Stimulated activated naive CD8-positive, alpha-beta T cell treated with anti-CD3 and anti-CD28 coated beads, Interleukin-15, amount 100 ng/mL, for 72 hours (primary cell): Measurements from ENCODE around the gene GALNT15.

Experiments used
- ATAC-seq: fragments of 150-1000 bp; cut with Tn5 transposase; 2 replicates; pipeline ENCODE4 v1.10.0; 2021; ENCODE audit warnings: mild to moderate bottlenecking, moderate library complexity
- DNase-seq, 2 donors: peaks; one replicate each; pipeline ENCODE4 v3.0.0; 2021 to 2022
- H3K27ac Mint-ChIP-seq, 2 donors: one replicate each; pipeline ENCODE4 v1.8.0; 2022; ENCODE audit warnings: mild to moderate bottlenecking in 2 of 2, mixed read lengths in 2 of 2, moderate library complexity in 2 of 2
- H3K27me3 Mint-ChIP-seq: one replicate; pipeline ENCODE4 v1.8.0; 2022; ENCODE audit warnings: mixed read lengths
- H3K4me1 Mint-ChIP-seq: one replicate; pipeline ENCODE4 v1.8.0; 2022; ENCODE audit warnings: mild to moderate bottlenecking, mixed read lengths
- H3K4me3 Mint-ChIP-seq, 2 donors: one replicate each; pipeline ENCODE4 v1.8.0; 2022; ENCODE audit warnings: mild to moderate bottlenecking in 2 of 2, mixed read lengths in 2 of 2, moderate library complexity in 1 of 2
- H3K9me3 Mint-ChIP-seq, 2 donors: one replicate each; pipeline ENCODE4 v1.8.0; 2022; ENCODE audit warnings: mixed read lengths in 2 of 2

GALNT15 gene

GRCh38 chr3:16177962-16178627 lies 3.6 kb downstream of the GALNT15 start:
- ATAC-seq = peak; percentile 74
- H3K27me3 Mint-ChIP-seq = peaks cover 38% of the 10 kb centered on the region
- peaks cover 8% of the 10 kb centered on the region for H3K4me1 Mint-ChIP-seq
- no peaks in the 10 kb centered on the region for H3K9me3 Mint-ChIP-seq
- H3K27ac Mint-ChIP-seq = no peak overlapping the region
- peak; percentile 61 to 62 for DNase-seq
- no peak overlapping the region for H3K4me3 Mint-ChIP-seq

- Mint-ChIP-seq H3K4me1 (peaks cover 8% of the 10 kb centered on the region), H3K4me3 (no peak overlapping the region), H3K9me3 (no peaks in the 10 kb centered on the region), H3K27me3 (peaks cover 37% of the 10 kb centered on the region), H3K27ac (no peak overlapping the region)
- ATAC-seq (peak; percentile 8), DNase-seq (no peak)
These were observed 4.1 kb downstream of the GALNT15 start for GRCh38 chr3:16178628-16178988.

GRCh38 chr3:16179261-16179660 lies 4.8 kb downstream of the GALNT15 start:
- H3K27me3 Mint-ChIP-seq = peaks cover 31% of the 10 kb centered on the region
- no peak overlapping the region for H3K4me3 Mint-ChIP-seq
- ATAC-seq = no peak

GRCh38 chr3:16179771-16180736 lies 5.6 kb downstream of the GALNT15 start:
- Mint-ChIP-seq H3K27me3 (peaks cover 27% of the 10 kb centered on the region), H3K27ac (no peak overlapping the region), H3K4me3 (no peak overlapping the region), H3K4me1 (peaks cover 8% of the 10 kb centered on the region), H3K9me3 (no peaks in the 10 kb centered on the region)
- DNase-seq (no peak), ATAC-seq (no peak)

More at GRCh38 chr3:16179261-16179660, 4.8 kb downstream of the GALNT15 start:
- Mint-ChIP-seq H3K9me3 (no peaks in the 10 kb centered on the region), H3K4me1 (peaks cover 8% of the 10 kb centered on the region), H3K27ac (no peak overlapping the region)
- DNase-seq = no peak

GRCh38 chr3:16180737-16181134 lies 6.3 kb downstream of the GALNT15 start:
- Mint-ChIP-seq H3K4me3 (no peak overlapping the region), H3K4me1 (peaks cover 8% of the 10 kb centered on the region), H3K27me3 (peaks cover 27% of the 10 kb centered on the region), H3K9me3 (no peaks in the 10 kb centered on the region), H3K27ac (no peak overlapping the region)
- ATAC-seq (no peak), DNase-seq (no peak)

- no peaks in the 10 kb centered on the region for H3K9me3 Mint-ChIP-seq
- H3K4me3 Mint-ChIP-seq = no peak overlapping the region
- no peak overlapping the region for H3K27ac Mint-ChIP-seq
- peaks cover 27% of the 10 kb centered on the region for H3K27me3 Mint-ChIP-seq
- ATAC-seq (no peak), DNase-seq (no peak)
- peaks cover 8% of the 10 kb centered on the region for H3K4me1 Mint-ChIP-seq
These were observed 6.9 kb downstream of the GALNT15 start for GRCh38 chr3:16181361-16181760.

GRCh38 chr3:16182183-16182582 lies 7.7 kb downstream of the GALNT15 start:
- DNase-seq = no peak
- no peak for ATAC-seq
- H3K4me1 Mint-ChIP-seq = peaks cover 8% of the 10 kb centered on the region
- no peak overlapping the region for H3K4me3 Mint-ChIP-seq
- H3K27ac Mint-ChIP-seq = no peak overlapping the region
- no peaks in the 10 kb centered on the region for H3K9me3 Mint-ChIP-seq
- peaks cover 21% of the 10 kb centered on the region for H3K27me3 Mint-ChIP-seq

- ATAC-seq = no peak
- H3K27me3 Mint-ChIP-seq = peaks cover 20% of the 10 kb centered on the region
These were observed 8.1 kb downstream of the GALNT15 start for GRCh38 chr3:16182612-16183011.

GRCh38 chr3:16183082-16183481 lies 8.6 kb downstream of the GALNT15 start:
- H3K4me3 Mint-ChIP-seq = no peak overlapping the region
- DNase-seq (no peak), ATAC-seq (no peak)
- peaks cover 20% of the 10 kb centered on the region for H3K27me3 Mint-ChIP-seq
- no peak overlapping the region for H3K27ac Mint-ChIP-seq
- no peaks in the 10 kb centered on the region for H3K9me3 Mint-ChIP-seq
- peaks cover 8% of the 10 kb centered on the region for H3K4me1 Mint-ChIP-seq

More at GRCh38 chr3:16182612-16183011, 8.1 kb downstream of the GALNT15 start:
- H3K4me1 Mint-ChIP-seq = peaks cover 8% of the 10 kb centered on the region
- no peaks in the 10 kb centered on the region for H3K9me3 Mint-ChIP-seq
- no peak overlapping the region for H3K27ac Mint-ChIP-seq
- no peak for DNase-seq
- no peak overlapping the region for H3K4me3 Mint-ChIP-seq

- Mint-ChIP-seq H3K4me1 (peaks cover 3% of the 10 kb centered on the region), H3K27ac (no peak overlapping the region), H3K27me3 (peaks cover 14% of the 10 kb centered on the region), H3K4me3 (no peak overlapping the region), H3K9me3 (no peaks in the 10 kb centered on the region)
- ATAC-seq (no peak), DNase-seq (no peak)
These were observed 9.3 kb downstream of the GALNT15 start for GRCh38 chr3:16183601-16184270.

GRCh38 chr3:16186086-16186485 lies 11.6 kb downstream of the GALNT15 start:
- no peak overlapping the region for H3K4me3 Mint-ChIP-seq
- DNase-seq = no peak
- ATAC-seq = no peak
- H3K4me1 Mint-ChIP-seq = no peaks in the 10 kb centered on the region
- H3K27ac Mint-ChIP-seq = no peak overlapping the region
- H3K27me3 Mint-ChIP-seq = peaks cover 9% of the 10 kb centered on the region
- no peaks in the 10 kb centered on the region for H3K9me3 Mint-ChIP-seq

- Mint-ChIP-seq H3K4me1 (no peaks in the 10 kb centered on the region), H3K4me3 (no peak overlapping the region), H3K27ac (no peak overlapping the region), H3K27me3 (peaks cover 9% of the 10 kb centered on the region), H3K9me3 (no peaks in the 10 kb centered on the region)
- no peak for DNase-seq
- peak; percentile 42 for ATAC-seq
These were observed 12.1 kb downstream of the GALNT15 start for GRCh38 chr3:16186565-16186964.

GRCh38 chr3:16187213-16187790 lies 12.8 kb downstream of the GALNT15 start:
- no peak for ATAC-seq

GRCh38 chr3:16188071-16188470 lies 13.6 kb downstream of the GALNT15 start:
- no peak overlapping the region for H3K4me3 Mint-ChIP-seq
- no peaks in the 10 kb centered on the region for H3K9me3 Mint-ChIP-seq
- DNase-seq = no peak
- H3K27ac Mint-ChIP-seq = no peak overlapping the region
- ATAC-seq = no peak
- peaks cover 9% of the 10 kb centered on the region for H3K27me3 Mint-ChIP-seq
- no peaks in the 10 kb centered on the region for H3K4me1 Mint-ChIP-seq

More at GRCh38 chr3:16187213-16187790, 12.8 kb downstream of the GALNT15 start:
- Mint-ChIP-seq H3K27ac (no peak overlapping the region), H3K4me3 (no peak overlapping the region), H3K9me3 (no peaks in the 10 kb centered on the region), H3K4me1 (no peaks in the 10 kb centered on the region), H3K27me3 (peaks cover 9% of the 10 kb centered on the region)
- DNase-seq = no peak

- Mint-ChIP-seq H3K9me3 (no peaks in the 10 kb centered on the region), H3K27ac (no peak overlapping the region), H3K4me3 (no peak overlapping the region), H3K27me3 (peaks cover 9% of the 10 kb centered on the region), H3K4me1 (no peaks in the 10 kb centered on the region)
- DNase-seq (no peak), ATAC-seq (no peak)
These were observed 14.7 kb downstream of the GALNT15 start for GRCh38 chr3:16189201-16189600.
